Measurements from ENCODE around the gene PTPN7. TPM values are rescaled to one million over a fixed set of nuclear protein-coding genes. Genes with fewer than 3 reads are reported as not detected.

Gene PTPN7
- total RNA-seq, 1 experiment from 2014 or later = 0.33 TPM

DNA sequence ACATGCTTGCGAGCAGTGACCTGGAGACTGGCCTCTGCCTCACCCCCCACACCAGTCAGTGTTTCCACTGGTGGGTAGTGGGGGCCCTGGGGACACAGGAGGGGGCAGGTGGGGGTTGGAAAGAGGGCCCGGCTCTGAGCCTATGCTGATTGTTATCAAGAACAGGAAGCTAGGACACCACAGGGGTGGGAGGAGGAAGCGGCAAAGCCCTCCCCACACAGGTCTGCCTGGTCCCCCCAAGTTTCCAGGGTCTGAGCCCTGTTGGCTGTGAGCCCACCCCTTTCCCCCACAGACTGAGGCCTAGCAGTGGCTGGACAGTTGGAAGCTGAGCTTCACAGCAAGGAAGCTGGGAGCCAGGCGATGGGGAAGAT is 1.6 kb upstream of the PTPN7 start:
- ATAC-seq = no peak
- Histone ChIP-seq H3K36me3 (ENCODE audit: control insufficient read depth, insufficient read depth, low read length) (no peaks in the 10 kb centered on the region), H3K27ac (ENCODE audit: low read length) (no peak overlapping the region), H3K9me3 (ENCODE audit: control insufficient read depth, insufficient read depth, low read depth, low read length) (no peaks in the 10 kb centered on the region), H3K27me3 (ENCODE audit: control insufficient read depth, insufficient read depth, low read length) (no peaks in the 10 kb centered on the region), H3K4me1 (ENCODE audit: control insufficient read depth, insufficient read depth, low read length) (no peaks in the 10 kb centered on the region), H3K4me3 (ENCODE audit: low read depth in 2 of 2, low read length in 2 of 2) (no peak overlapping the region)
- intact Hi-C loops (cut with micrococcal nuclease; ENCODE audit: unreplicated experiment) (no loop called here), in situ Hi-C loops (cut with HindIII; ENCODE audit: low pct_unique_long_range_greater_than_20kb, low sequenced_read_pairs) (no loop called here)
- ChIA-PET CTCF (interaction anchor here (1.4 kb wide), 1 partner anchor 22 kb away, joined by 4 read pairs; no protein-coding TSS in a partner anchor), POLR2A (interaction anchor here (0.6 kb wide), 1 partner anchor 169 kb away, joined by 3 read pairs; no protein-coding TSS in a partner anchor)
- no TSS peak for BruUV-seq (replicated peaks)
- TF ChIP-seq SIN3A (IDR thresholded peaks at IDR 0.05; ENCODE audit: borderline replicate concordance, insufficient read depth, low read depth, low read length) = no peak
- TF ChIP-seq TCF7L2 (IDR thresholded peaks at IDR 0.05; ENCODE audit: low read depth, low read length) = no peak
- TF ChIP-seq, protein P1, sequence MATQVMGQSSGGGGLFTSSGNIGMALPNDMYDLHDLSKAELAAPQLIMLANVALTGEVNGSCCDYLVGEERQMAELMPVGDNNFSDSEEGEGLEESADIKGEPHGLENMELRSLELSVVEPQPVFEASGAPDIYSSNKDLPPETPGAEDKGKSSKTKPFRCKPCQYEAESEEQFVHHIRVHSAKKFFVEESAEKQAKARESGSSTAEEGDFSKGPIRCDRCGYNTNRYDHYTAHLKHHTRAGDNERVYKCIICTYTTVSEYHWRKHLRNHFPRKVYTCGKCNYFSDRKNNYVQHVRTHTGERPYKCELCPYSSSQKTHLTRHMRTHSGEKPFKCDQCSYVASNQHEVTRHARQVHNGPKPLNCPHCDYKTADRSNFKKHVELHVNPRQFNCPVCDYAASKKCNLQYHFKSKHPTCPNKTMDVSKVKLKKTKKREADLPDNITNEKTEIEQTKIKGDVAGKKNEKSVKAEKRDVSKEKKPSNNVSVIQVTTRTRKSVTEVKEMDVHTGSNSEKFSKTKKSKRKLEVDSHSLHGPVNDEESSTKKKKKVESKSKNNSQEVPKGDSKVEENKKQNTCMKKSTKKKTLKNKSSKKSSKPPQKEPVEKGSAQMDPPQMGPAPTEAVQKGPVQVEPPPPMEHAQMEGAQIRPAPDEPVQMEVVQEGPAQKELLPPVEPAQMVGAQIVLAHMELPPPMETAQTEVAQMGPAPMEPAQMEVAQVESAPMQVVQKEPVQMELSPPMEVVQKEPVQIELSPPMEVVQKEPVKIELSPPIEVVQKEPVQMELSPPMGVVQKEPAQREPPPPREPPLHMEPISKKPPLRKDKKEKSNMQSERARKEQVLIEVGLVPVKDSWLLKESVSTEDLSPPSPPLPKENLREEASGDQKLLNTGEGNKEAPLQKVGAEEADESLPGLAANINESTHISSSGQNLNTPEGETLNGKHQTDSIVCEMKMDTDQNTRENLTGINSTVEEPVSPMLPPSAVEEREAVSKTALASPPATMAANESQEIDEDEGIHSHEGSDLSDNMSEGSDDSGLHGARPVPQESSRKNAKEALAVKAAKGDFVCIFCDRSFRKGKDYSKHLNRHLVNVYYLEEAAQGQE (IDR thresholded peaks at IDR 0.05; ENCODE audit: insufficient read depth in 1 of 2, low read depth in 2 of 2, low read length in 1 of 2) = no peak
- TF ChIP-seq, protein P2, sequence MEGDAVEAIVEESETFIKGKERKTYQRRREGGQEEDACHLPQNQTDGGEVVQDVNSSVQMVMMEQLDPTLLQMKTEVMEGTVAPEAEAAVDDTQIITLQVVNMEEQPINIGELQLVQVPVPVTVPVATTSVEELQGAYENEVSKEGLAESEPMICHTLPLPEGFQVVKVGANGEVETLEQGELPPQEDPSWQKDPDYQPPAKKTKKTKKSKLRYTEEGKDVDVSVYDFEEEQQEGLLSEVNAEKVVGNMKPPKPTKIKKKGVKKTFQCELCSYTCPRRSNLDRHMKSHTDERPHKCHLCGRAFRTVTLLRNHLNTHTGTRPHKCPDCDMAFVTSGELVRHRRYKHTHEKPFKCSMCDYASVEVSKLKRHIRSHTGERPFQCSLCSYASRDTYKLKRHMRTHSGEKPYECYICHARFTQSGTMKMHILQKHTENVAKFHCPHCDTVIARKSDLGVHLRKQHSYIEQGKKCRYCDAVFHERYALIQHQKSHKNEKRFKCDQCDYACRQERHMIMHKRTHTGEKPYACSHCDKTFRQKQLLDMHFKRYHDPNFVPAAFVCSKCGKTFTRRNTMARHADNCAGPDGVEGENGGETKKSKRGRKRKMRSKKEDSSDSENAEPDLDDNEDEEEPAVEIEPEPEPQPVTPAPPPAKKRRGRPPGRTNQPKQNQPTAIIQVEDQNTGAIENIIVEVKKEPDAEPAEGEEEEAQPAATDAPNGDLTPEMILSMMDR (IDR thresholded peaks at IDR 0.05) = no peak
- no peak for TF ChIP-seq POLR2AphosphoS5 (IDR thresholded peaks at IDR 0.05; ENCODE audit: low read depth, low read length)
- no peak for DNase-seq (ENCODE audit: low read depth, low spot score)

DNA sequence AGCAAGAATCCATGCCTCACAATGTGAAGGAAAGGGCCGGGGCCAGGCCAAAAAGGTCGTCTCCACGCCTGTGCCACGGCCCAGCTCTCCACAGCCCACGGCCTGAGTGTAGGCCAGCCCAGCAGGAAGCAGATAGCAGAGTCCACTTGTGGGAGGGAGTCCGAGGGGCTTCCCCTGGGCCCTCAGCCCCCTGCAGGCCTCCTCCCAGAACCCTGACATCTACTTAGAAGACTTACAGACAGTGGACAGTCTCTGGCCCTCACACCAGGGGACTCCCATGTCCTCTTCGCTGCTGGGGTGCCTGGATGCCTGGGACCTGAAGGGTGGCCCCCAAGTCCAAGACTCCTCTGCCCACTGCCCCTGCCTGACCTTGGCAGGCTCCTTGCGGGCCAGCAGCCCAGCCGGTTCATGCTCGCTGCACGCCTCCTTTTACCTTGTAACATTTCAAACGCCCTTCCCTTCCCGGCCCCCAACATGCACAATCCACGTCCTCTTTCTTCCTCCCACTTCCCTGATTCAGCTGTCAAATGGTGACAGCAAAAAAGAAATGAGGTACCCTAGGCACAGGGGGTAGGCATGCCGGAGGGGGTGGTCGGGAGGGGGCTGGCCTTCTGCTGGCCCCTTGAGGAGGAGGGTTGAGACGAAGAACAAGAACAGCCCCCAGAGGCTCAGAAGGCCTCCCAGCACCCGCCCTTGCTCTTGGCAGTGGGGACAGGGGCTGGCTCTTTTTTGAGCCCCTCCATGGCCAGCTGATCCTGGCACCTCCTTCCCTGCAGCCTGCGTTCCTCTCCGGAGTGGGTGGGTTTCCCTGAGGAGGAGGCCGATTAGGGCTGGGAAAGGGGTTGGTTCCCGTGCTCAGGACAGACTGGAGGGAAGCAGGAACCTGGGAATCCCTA is 997 bp upstream of the PTPN7 start:
- ChIA-PET CTCF (interaction anchor here (0.7 to 1.0 kb wide), 2 partner anchors 32 to 515 kb away, joined by 3 read pairs; partner anchors contain the start of gene LGR6), POLR2A (no interaction called here)
- no peak overlapping the region for H3K27ac ChIP-seq (ENCODE audit: low read length)
- no TSS peak for BruUV-seq (replicated peaks)
- intact Hi-C loops (cut with micrococcal nuclease; ENCODE audit: unreplicated experiment) = no loop called here
- no peaks in the 10 kb centered on the region for H3K4me1 ChIP-seq (ENCODE audit: control insufficient read depth, insufficient read depth, low read length)
- DNase-seq (ENCODE audit: low read depth, low spot score) (no peak), ATAC-seq (no peak)
- no peak overlapping the region for H3K4me3 ChIP-seq (ENCODE audit: low read depth in 2 of 2, low read length in 2 of 2)
- in situ Hi-C loops (cut with HindIII; ENCODE audit: low pct_unique_long_range_greater_than_20kb, low sequenced_read_pairs) = no loop called here
- H3K27me3 ChIP-seq (ENCODE audit: control insufficient read depth, insufficient read depth, low read length) = no peaks in the 10 kb centered on the region
- no peaks in the 10 kb centered on the region for H3K9me3 ChIP-seq (ENCODE audit: control insufficient read depth, insufficient read depth, low read depth, low read length)
- TF ChIP-seq, protein P1 (IDR thresholded peaks at IDR 0.05; ENCODE audit: insufficient read depth in 1 of 2, low read depth in 2 of 2, low read length in 1 of 2) = no peak
- TF ChIP-seq, protein P2 (IDR thresholded peaks at IDR 0.05) = no peak
- TF ChIP-seq TCF7L2 (IDR thresholded peaks at IDR 0.05; ENCODE audit: low read depth, low read length) (no peak), POLR2AphosphoS5 (IDR thresholded peaks at IDR 0.05; ENCODE audit: low read depth, low read length) (no peak), SIN3A (IDR thresholded peaks at IDR 0.05; ENCODE audit: borderline replicate concordance, insufficient read depth, low read depth, low read length) (no peak)
- H3K36me3 ChIP-seq (ENCODE audit: control insufficient read depth, insufficient read depth, low read length) = no peaks in the 10 kb centered on the region

Measured in Panc1 (cell line).